Putamen (tissue), 1 donor: ENCODE measurements around the gene TNFRSF12A.

Experiments
- DNase-seq: peaks from one replicate; pipeline ENCODE4 v3.0.0-alpha.2; 2016; ENCODE audit warnings: low spot score

The TNFRSF12A gene

DNA sequence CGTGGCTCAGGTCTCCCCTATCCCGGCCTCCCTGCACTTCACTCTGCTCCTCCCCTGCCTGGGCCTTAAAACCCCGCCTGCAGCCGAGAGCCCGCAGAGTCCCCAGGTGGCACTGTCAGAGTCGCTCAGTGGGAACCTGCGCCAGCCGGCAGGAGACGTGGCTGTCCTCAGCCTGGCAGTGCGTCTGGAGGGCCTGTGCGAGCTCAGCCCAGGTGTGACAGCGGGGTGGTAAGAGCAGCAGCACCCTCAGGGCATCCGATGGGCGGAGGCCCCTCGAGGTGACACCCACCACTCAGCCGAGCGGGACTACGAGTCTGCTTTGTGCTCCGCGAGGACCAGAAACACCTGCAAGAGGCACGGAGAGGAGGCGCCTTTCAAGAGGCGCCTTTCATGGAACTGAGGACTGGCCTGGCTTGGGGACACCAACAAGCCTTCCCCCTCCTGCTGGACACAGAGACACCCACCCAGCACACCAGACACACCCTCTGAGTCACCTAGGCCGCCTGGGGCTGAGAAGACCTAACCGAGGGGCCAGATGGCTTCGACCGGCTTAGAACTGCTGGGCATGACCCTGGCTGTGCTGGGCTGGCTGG lies 7.2 kb upstream of the TNFRSF12A start, which contains the start of gene CLDN9:
Gene CLDN9 (plus strand): TSS at position 96 of the 593 bp plus-strand sequence. CDS start 440 bp downstream, at position 536.
- DNase-seq = no peak

DNA sequence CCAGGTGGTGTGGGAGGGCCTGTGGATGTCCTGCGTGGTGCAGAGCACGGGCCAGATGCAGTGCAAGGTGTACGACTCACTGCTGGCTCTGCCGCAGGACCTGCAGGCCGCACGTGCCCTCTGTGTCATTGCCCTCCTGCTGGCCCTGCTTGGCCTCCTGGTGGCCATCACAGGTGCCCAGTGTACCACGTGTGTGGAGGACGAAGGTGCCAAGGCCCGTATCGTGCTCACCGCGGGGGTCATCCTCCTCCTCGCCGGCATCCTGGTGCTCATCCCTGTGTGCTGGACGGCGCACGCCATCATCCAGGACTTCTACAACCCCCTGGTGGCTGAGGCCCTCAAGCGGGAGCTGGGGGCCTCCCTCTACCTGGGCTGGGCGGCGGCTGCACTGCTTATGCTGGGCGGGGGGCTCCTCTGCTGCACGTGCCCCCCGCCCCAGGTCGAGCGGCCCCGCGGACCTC lies 6.6 kb upstream of the TNFRSF12A start:
- no peak for DNase-seq

DNA sequence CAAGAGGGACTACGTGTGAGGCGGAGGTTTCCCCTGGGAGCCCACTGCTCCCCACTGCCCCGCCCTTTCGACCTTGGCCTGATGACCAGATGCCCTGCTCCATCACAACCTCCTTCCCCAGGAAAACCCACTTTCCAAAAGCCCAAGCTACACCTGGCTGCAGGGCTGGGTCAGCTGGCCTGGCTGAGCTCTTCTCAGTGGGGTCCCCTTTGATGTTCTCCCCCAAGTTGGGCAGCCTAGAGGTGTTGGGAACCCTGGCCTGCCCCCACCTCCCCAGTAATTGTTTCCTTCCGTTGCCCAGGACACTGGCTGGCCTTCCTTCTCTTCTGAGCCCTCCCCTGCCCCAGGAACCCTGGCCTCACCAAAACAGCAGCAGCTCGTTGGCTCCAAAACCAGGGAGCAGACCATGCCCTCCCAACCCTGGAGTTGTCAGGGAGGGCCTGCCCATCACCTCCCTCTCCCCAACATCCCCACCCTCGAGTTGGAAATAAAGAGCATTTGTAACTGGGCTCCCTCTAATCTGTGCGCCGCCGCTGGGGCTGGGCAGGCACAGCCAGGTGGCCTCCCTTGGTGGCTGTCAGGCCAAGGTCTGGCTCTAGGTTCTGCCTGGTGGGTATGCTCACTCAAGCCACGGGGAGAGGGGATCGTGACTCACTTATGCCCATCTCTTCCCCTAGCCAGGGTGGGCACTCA lies 6.0 kb upstream of the TNFRSF12A start:
- no peak for DNase-seq

DNA sequence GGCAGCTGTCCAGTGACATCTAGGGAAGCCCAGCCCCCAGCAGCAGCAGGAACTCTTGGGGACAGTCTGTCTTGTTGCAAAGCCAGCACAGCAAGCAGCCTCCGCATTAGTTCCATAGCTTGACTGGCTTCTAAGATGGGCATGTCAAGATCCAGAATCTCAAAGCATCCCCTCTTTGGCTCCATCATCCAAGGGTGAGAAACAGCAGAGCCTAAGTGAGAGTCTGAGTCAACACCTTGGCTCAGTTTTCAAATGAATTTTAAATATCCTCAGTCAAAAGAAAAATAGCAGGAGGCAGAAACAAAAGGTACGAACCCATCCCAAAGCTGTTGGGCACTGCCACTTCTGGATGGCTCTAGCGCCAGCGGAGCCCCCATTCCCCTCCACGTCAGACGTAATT lies 5.2 kb upstream of the TNFRSF12A start:
- DNase-seq = no peak

DNA sequence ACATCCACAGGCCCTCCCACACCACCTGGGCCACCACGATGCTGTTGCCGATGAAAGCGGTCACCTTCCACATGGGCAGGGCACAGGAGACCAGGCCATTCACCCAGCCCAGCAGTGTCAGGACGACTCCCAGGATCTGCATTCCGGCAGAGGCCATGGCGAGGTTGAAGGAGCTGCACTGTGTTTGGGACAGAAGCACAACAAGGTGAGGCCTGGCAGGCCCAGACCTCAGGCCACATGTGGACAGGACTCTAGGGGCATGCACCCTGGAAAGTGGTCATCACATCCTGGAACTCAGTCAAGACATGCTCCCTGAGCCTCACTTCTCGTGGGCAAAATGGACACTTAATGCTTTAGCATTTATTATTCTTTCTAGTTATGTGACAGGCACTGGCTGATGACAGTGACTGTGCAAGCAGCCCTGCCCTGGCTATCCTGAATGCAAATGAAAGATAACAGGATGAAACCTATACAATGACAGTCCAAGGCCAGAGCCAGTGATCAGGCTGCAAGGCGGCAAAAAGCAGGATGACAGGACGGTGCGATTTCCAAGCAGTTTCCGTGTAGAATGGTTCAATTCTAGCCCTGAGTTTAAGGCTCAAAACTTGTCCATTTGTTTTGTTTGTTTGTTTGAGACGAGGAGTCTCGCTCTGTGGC lies 4.2 kb upstream of the TNFRSF12A start:
- no peak for DNase-seq

DNA sequence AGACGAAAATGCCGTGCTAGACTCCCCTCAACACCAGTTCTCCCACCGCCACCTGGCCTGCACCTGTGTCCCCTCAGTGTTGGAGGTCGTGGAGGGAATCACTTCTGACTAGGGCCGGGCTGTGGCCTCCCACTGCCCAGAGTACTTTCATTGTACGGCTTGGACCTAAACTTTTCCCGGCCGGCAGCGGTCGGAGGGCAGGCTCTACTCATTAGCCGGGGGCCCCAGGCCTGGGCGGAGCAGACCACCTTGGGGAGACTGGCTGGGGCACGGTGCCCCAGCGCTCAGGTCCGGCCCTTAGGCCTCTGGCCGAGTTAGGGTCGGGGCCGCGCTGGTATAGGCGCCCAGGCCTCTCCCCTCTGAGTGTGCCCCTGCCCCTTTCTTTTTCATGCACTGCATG lies 2.8 kb upstream of the TNFRSF12A start:
- DNase-seq = no peak

DNA sequence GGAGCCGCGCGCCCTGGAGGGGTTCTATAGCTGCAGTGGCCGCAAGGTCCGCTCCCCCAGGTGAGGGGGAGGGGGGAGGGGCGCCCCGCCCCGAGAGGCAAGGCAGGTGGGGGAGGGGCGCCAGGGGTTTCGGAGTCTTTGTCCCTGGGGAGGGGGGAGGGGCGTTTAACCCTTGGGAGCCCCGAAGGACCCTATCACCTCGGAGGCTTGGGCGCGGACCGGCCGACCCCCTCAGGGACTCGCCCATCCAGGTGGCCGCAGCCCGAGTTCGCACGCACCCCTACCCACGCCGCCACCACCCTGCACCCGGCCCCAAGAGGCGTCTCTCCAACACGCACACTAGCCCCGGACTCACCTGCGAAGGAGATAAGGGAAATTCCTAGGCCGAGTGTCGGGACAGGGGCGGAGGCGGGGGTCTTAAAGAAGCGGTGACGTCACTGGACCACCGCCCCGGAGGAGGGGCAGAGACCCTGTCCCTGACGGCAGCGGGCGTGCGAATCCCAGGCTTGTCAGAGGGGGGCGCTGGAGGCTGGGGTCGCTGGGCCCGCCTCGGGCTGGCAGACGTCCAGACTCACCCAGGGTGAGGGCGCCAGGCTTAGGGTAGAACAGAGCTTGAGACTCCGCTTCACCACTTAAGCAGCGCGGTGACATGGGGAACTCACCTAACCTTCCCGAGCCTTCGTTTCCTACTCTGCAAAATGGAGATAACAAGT lies 2.2 kb upstream of the TNFRSF12A start, which contains the start of gene CLDN6:
Gene CLDN6 (minus strand): TSS at position 390 of the 713 bp plus-strand sequence. CDS start 2,162 bp downstream, outside the sequence.
- no peak for DNase-seq

DNA sequence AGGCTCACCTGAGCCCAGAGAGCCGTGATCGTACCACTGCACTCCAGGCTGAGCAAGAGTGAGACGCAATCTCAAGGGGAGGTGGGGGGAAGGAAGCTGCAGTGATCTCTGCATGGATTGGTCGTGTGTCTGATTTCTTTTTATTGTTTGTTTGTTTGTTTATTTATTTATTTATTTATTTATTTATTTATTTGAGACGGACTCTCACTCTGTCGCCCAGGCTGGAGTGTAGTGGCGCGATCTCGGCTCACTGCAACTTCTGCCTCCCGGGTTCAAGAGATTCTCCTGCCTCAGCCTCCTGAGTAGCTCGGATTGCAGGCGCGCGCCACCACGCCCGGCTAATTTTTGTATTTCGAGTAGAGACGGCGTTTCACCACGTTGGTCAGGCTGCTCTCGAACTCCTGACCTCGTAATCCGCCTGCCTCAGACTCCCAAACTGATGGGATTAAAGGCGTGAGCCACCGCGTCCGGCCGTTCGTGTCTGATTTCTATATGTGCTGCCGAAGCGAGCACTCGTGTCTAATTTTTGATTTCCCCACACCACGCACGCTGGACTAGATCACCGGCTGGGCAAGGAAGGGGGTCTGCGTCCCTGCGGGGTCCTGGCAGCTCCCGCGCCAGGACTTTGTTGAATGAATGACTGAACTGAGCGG lies 448 bp upstream of the TNFRSF12A start:
- no peak for DNase-seq

DNA sequence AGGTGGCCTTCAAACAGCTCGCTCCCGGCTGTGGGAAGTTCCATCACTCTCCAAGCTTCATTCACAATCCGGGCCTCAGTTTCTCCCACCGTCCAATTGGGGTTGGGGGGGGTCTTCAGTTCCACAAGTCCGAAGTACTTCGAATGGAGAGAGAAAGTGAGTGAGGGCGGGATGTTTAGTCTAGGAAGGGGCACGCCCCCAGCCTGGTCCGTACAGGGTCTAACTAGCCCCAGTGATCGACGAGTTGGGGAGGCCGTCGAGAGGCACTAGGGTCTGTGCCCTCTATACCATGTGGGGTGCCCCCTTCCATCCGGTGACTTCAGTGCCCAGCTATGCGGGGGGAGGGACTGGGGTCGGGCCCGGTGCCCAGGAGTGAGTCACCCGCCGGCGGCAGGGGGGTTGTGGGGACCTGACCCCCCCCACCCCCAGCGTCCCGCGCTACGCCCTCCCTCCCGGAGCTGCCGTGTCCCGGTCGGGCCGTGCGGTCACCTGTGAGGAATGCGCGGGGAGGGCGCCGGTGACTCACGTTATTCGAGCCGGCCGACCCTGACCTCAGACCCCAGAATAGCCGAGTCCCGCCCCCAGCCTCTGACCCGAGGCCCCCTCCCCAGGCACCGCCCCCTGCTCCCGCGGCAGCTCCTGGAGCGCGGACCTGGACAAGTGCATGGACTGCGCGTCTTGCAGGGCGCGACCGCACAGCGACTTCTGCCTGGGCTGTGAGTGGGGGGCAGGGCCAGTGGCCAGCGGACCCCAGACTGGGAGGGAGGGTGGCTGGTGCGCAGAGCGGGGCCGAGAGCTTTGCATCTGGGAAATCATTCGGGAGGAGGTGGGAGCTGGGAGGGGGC lies 658 bp downstream of the TNFRSF12A start:
- DNase-seq = no peak

DNA sequence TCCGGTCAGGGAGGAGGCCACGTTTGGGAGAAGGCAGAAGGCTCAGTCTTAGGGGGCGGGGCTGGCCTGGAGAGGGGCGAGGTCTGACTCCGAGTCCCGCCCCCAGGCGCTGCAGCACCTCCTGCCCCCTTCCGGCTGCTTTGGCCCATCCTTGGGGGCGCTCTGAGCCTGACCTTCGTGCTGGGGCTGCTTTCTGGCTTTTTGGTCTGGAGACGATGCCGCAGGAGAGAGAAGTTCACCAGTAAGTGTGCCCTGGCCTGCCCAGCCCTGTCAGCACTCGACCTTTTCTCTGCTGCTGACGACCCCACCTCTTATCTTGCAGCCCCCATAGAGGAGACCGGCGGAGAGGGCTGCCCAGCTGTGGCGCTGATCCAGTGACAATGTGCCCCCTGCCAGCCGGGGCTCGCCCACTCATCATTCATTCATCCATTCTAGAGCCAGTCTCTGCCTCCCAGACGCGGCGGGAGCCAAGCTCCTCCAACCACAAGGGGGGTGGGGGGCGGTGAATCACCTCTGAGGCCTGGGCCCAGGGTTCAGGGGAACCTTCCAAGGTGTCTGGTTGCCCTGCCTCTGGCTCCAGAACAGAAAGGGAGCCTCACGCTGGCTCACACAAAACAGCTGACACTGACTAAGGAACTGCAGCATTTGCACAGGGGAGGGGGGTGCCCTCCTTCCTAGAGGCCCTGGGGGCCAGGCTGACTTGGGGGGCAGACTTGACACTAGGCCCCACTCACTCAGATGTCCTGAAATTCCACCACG lies 1.5 kb downstream of the TNFRSF12A start:
- DNase-seq = no peak

DNA sequence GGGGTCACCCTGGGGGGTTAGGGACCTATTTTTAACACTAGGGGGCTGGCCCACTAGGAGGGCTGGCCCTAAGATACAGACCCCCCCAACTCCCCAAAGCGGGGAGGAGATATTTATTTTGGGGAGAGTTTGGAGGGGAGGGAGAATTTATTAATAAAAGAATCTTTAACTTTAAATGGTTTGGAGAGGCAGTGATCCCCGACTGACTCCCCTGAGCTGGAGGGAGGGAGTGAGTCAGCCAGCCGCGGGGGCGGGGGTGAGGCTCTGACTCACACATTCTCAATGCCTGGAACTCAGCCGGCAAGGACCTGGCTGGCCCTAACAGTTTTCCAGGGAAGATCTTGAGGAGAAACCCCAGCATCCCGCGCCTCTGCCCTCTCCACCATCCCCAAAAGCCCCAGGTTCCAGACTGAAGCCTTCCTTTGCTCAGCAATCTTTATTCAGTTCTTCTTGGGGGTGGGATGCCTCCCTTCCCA lies 2.1 kb downstream of the TNFRSF12A start:
- DNase-seq = peak; percentile 74

DNA sequence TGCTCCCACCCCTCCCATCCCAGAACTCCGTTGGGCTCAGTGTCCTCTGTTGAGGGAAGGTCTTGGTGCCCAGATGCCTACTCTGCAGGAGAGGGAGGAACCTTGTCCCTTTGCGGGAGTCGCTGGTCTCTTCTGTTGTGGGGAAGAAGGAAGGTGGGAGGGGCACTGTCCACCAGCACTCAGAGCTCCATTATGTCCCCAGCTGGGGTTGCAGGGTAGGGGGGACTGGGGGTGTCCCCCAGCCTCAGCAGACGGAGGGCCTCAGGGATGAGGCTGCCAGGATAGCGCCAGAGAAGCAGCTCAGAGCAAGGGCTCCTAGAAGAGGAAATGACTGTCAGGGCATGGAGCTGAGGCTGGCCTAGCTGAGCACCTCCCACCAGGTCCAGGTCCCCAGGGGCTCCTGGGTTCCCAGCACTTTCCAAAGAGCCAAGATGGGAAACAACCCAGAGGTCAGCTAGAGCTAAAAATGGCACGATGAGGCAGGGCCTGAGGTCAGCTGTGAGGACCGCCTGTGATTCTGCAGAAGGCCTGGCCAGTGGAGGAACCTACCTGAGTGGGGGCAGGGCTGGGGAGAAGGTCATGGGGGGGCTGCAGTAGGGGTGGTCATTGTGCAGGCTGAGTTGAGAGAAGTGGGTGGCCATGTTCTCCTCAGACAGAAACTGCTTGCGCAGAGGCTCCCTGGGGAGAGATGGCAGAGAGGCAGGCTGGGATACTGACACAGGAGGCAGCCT lies 2.7 kb downstream of the TNFRSF12A start:
- DNase-seq = no peak

DNA sequence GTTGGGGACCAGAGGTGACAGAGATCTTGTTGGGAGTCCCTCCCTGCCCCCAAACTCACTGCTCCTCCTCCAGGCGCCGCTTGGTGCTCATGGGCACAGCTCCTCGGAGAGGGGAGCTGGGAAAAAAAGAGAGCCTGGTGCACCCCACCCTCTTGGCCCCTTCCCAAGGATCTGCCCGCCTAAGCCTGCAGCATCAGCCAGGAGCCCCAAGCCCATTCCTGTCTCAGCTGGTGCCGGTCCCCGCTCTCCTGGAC lies 3.2 kb downstream of the TNFRSF12A start:
- DNase-seq = peak; percentile 53

DNA sequence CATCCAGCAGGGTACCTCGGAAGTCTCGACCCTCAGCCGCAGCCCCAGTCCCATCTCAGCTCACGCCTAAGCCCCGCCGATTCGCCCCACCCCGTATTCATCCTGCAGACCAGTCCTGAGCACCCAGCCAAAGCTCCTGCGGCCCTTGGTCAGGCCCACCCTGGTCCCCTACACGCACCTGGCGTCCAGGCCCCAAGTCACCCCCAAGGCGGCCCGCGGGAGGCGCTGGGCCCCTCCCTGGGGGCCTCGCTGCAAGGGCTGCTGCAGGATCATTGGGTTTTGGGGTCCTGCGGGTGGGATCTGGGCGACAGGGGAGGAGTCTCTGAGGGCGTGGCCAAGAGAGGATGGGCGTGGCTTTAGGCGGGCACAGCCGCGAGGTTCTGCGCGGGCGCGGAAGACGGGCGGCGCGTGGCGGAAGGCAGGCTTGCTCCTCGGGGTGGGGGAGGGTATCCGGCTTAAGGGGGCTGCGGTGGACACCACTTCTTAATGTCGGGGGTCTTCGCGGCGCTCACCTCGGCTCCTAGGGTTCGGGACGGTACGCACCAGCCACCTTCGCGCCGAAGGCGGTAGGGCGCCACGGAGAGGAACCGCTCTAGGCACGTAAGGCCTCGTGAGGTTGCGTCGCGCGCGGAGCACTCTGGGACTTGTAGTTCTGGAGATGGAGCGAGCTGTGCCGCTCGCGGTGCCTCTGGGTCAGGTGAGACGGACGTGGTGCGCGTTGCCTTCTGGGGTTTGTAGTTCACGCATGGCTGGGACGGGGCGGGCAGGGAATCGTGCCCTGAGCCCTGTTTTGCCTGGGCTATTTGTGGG lies 3.7 kb downstream of the TNFRSF12A start, which contains the start of the genes HCFC1R1 and THOC6:
Gene HCFC1R1 (minus strand): TSS at position 274 of the 810 bp plus-strand sequence. CDS start 1 bp downstream, at position 273.
Gene THOC6 (plus strand): TSS at position 367 of the 810 bp plus-strand sequence. CDS start 292 bp downstream, at position 659.
- peak; percentile 97 for DNase-seq

DNA sequence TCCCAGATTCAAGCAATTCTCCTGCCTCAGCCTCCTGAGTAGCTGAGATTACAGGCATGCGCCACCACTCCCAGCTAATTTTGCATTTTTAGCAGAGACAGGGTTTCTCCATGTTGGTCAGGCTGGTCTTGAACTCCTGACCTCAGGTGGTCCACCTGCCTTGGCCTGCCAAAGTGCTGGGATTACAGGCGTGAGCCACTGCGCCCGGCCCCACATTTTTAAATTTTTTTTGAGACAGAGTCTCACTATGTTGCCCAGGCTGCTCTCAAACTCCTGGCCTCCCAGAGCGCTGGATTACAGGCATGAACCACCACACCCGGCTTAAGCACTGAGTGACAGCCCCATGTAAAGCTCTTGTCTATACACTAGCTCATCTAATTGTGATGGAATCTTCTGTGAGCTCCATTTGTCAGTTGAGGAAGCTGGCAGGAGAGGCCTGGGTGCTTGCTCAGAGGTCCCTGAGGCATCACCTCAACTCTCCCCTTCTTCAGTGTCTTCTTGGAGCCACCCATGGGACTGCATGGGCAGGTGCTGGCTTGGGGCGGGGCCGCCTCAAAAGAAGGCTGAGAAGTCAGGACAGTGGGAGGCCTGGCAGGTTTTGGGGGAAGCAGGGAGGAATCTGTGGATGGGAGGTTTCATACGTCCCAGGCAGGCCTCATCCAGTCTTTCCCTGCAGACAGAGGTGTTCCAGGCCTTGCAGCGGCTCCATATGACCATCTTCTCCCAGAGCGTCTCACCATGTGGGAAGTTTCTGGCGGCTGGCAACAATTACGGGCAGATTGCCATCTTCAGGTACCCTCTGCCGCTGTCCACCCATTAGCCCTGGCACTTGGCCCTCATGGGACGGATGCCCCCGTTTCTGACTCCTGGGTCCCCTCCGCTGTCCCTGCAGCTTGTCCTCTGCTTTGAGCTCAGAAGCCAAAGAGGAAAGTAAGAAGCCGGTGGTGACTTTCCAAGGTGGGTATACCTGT lies 5.1 kb downstream of the TNFRSF12A start:
- DNase-seq = no peak

DNA sequence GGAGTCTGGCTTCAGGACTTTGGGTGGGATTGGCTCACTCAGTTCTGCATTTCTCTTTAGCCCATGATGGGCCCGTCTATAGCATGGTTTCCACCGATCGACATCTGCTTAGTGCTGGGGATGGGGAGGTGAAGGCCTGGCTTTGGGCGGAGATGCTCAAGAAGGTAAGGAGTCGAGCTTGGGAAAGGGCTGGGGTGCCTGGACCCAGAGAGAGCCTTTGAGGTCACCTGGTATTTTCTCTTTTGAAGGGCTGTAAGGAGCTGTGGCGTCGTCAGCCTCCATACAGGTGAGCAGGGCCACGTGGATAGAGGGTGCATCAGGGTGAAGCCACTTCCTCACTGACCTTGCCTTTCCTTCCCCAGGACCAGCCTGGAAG lies 5.8 kb downstream of the TNFRSF12A start:
- DNase-seq = no peak
